GM21526 (cell line): ENCODE data around the gene NUDT3.

ENCODE experiments used
- ATAC-seq: cut with Tn5 transposase; IDR thresholded peaks from one replicate; pipeline ENCODE4 v1.9.1; 2021; ENCODE audit warnings: moderate library complexity; ENCODE audit not compliant: unreplicated experiment, low FRiP score

The NUDT3 gene

GRCh38 chr6:34231566-34232336, 160.7 kb downstream of the NUDT3 start:
- ATAC-seq: no peak

GRCh38 chr6:34230653-34231371, 161.7 kb downstream of the NUDT3 start:
- no peak for ATAC-seq

- no peak for ATAC-seq
Measured at GRCh38 chr6:34229877-34230276, 162.6 kb downstream of the NUDT3 start.
